ENCODE results near the gene SPTLC1.
"Not testable (repeated sequence)": the region's sequence is repeated elsewhere in the genome, so short reads cannot be mapped to it uniquely, and the experiment has no call there.

DNA sequence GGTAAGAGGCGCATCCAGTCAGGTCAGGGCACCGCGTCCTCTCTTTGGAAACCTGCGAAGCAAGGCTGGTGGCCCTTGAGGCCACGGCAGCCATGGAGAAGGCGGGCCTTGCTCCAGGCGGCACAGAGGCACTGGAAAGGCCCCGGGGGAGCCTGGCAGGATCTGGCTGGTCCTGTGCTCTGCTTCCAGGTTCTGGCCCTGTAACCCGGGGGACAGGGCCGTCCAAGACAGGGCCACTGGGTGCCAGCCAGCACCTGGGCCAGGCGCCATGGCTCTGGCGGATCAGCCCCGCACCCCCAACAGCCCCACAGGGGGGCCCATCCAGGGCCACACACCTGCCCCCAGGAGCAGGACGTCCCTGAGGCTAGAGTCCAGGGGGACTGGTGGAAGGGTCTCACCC is 11.6 kb downstream of the SPTLC1 start:
- TF ChIP-seq, protein P1, sequence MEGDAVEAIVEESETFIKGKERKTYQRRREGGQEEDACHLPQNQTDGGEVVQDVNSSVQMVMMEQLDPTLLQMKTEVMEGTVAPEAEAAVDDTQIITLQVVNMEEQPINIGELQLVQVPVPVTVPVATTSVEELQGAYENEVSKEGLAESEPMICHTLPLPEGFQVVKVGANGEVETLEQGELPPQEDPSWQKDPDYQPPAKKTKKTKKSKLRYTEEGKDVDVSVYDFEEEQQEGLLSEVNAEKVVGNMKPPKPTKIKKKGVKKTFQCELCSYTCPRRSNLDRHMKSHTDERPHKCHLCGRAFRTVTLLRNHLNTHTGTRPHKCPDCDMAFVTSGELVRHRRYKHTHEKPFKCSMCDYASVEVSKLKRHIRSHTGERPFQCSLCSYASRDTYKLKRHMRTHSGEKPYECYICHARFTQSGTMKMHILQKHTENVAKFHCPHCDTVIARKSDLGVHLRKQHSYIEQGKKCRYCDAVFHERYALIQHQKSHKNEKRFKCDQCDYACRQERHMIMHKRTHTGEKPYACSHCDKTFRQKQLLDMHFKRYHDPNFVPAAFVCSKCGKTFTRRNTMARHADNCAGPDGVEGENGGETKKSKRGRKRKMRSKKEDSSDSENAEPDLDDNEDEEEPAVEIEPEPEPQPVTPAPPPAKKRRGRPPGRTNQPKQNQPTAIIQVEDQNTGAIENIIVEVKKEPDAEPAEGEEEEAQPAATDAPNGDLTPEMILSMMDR (IDR thresholded peaks at IDR 0.05), result not testable (repeated sequence)
- TF ChIP-seq POLR2A (IDR thresholded peaks at IDR 0.05), result not testable (repeated sequence)

All from Peyer's patch (tissue), 4 donors.